GM21576 (cell line): ENCODE measurements around the gene PBX3.
A peak's percentile ranks its signal among the peaks of the same experiment; 100 is the strongest.
"Not testable (repeated sequence)": the region's sequence is repeated elsewhere in the genome, so short reads cannot be mapped to it uniquely, and the experiment has no call there.

Source experiments
- ATAC-seq: cut with Tn5 transposase; IDR thresholded peaks from one replicate; pipeline ENCODE4 v1.9.1; 2021; ENCODE audit warnings: mild to moderate bottlenecking, moderate library complexity; ENCODE audit not compliant: unreplicated experiment

The PBX3 gene

DNA sequence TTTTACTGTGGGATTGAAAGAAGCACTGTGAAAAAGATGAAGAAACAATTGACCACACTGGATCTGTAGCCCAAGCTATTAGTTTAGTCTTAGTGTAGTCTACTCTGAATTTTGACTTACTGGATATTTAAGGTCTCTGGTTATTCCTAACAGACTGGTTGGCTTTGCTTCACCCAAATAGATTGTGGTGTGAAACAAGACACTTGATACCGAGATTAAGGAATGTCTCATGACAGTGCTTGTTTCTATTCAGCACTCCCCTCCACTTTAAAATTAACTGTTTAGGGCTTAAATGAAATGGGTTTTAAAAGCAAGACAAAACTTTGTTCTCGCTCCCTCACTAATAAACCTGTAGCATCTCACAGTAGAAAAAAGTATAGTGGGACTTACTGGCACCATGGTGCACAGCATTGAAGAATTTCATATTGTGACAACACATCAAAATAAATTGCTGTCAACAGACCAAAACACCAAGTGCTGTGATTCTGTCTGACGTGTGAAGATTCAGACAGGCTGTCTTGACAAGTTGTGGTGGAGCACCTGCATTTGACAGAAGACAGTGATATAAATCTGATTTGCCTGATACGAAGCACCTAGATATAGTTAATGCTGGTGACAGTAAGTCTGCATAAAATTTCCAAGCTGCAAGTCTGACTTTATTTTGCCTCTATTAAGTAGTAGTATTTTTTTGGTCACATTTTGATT is 73.1 kb downstream of the PBX3 start:
- no peak for ATAC-seq

GRCh38 chr9:125821078-125821477 is 73.9 kb downstream of the PBX3 start:
- ATAC-seq, result peak; percentile 59

- ATAC-seq, result no peak
These were observed 75.0 kb downstream of the PBX3 start for GRCh38 chr9:125822160-125822559.

DNA sequence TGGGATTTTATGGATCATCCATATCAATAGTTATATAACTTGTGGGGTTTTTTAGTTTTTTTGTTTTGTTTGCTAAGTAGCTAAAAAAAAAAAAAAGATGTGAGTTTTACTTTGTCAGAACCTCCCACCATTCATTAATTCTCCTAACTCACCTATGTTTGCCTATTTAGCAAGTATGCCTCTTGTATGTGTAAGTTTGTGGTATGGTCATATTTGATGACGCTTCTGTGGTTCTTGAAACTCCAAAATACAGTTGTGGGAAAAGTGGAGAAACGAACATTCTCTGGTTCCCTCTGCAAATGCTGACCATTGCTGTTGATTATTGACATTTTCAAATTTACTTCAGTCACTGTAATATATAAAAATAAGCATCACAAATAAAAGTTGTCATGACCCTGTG is 75.7 kb downstream of the PBX3 start:
- ATAC-seq, result no peak

GRCh38 chr9:125823874-125824406 is 76.8 kb downstream of the PBX3 start:
- not testable (repeated sequence) for ATAC-seq

- no peak for ATAC-seq
These were observed 78.6 kb downstream of the PBX3 start for GRCh38 chr9:125825762-125826161.

DNA sequence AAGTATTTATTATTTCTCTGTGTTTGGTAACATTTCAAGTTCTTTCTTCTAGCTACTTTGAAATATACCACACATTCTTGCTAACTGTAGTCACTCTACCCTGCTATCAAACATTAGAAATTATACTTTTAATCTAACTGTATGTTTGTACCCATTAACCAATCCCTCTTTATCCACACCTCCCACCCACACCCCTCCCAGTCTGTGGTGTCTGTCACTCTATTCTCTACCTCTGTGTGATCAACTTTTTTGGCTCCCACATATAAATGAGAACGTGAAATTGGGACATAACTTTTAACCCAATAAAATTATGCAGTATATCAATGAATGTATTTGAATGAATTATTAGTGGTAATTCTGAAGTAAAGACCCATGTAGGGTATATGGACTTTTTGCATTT is 79.7 kb downstream of the PBX3 start:
- no peak for ATAC-seq

- ATAC-seq, result peak; percentile 75
These were observed 82.6 kb downstream of the PBX3 start for GRCh38 chr9:125829743-125830142.

GRCh38 chr9:125831054-125831453 is 83.9 kb downstream of the PBX3 start:
- no peak for ATAC-seq

- no peak for ATAC-seq
These were observed 84.4 kb downstream of the PBX3 start for GRCh38 chr9:125831616-125832015.

- ATAC-seq, result no peak
These were observed 88.5 kb downstream of the PBX3 start for GRCh38 chr9:125835655-125836054.

GRCh38 chr9:125839317-125839716 is 92.1 kb downstream of the PBX3 start:
- ATAC-seq, result no peak

DNA sequence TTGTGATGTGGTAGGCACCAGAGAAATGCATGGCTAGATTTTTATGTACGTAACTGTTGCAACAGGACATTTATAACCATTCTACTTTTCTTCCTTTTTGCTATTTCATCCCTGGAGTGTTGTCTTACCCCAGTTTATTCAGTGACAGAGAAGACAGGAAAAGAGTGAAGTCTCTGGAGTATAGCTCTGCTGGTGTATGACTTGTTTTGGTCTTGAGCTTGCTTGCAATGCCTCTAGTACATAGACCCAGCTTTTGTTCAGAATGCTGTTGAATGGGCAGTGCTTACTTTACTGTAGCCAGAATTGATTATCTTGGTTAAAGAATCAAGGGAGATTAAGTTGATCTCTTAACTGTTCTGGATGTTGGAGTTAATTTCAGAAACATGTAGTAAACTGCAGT is 94.3 kb downstream of the PBX3 start:
- no peak for ATAC-seq

GRCh38 chr9:125842242-125842641 is 95.1 kb downstream of the PBX3 start:
- no peak for ATAC-seq

DNA sequence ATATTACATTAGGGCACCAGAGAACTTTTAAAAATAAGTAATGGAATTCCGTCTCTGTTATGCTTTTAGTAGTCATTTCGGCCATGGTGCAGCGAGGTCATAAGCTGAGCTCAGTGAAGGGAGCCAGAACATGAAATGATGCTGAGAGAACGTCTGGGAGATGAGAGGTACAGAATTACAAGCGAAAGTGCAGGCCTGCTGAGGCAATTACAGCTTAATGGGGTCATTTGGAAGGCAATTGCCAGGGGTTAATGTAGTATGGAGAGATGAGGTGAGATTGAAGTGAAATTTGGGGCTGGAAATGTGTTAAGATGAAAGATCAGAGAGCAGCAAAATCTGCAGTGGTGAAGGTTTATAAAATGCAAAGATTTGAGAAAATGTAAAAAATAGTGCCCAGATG is 96.5 kb downstream of the PBX3 start:
- no peak for ATAC-seq

DNA sequence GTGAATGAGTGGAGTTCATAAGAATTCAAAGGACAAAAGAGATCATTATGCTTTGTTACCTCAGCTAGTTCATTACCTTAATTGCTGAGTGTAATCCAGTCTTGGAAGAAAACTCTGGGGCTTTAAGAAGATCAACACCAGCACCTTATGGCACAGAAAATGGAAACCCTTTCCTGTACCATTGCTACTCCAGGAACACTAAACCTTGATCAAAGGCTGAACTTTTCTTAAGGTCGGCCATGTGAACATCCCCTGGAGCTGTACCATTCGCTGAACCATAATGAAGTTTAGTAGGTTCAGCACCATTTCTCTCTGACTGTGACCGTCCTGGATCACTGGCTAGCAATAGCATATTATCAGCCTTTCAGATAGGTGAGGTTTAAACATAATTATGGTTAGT is 97.4 kb downstream of the PBX3 start:
- no peak for ATAC-seq

GRCh38 chr9:125845271-125845808 is 98.2 kb downstream of the PBX3 start:
- ATAC-seq, result no peak

- ATAC-seq, result no peak
These were observed 100.6 kb downstream of the PBX3 start for GRCh38 chr9:125847735-125848134.

DNA sequence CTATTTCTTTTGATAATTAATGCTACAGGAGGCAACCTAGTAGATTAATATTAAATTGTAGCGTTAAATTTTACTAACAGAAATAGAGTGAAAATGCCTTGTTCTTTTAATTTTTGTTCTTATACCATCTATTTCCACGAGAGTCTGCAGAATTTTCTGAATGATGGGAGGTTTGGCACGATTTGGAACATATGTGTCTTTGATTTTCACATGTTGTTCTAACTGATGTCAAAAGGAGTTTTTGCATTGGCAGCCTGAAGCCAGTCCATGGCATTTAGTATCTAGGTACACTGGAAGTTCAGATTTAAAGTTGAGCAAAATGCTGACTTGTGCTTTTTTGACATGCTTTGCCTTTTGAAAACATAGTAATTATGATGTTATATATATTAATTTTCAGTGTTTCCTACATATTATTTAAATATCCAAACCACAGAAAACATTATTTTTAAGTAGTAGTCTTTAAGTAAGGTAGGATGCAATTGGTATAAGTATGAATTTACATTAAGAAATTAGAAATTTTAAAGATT is 103.0 kb downstream of the PBX3 start:
- ATAC-seq, result no peak

GRCh38 chr9:125850763-125851162 is 103.6 kb downstream of the PBX3 start:
- no peak for ATAC-seq

GRCh38 chr9:125851979-125852378 is 104.8 kb downstream of the PBX3 start:
- ATAC-seq, result no peak

GRCh38 chr9:125852386-125852785 is 105.2 kb downstream of the PBX3 start:
- no peak for ATAC-seq
